Liver (tissue), 9 donors: Measurements from ENCODE around the gene ABCA8. TPM values are rescaled to one million over a fixed set of nuclear protein-coding genes. Genes with fewer than 3 reads are reported as not detected.

Experiments used
- DNase-seq: peaks from one replicate; pipeline ENCODE4 v3.0.0-alpha.2; 2017; ENCODE audit warnings: low spot score
- H3K27ac ChIP-seq, 2 donors: one replicate each; pipeline ENCODE4 v1.7.0; 2013; ENCODE audit warnings: inconsistent platforms in 2 of 2, low read length in 2 of 2, control low read depth in 1 of 2, low read depth in 1 of 2, mild to moderate bottlenecking in 1 of 2
- H3K27me3 ChIP-seq, 4 donors: one replicate each; pipeline versions ENCODE4 v1.6.1 to v1.7.0; 2013; ENCODE audit warnings: low read length in 3 of 4, inconsistent platforms in 1 of 4, mild to moderate bottlenecking in 1 of 4, moderate library complexity in 1 of 4; ENCODE audit not compliant: control insufficient read depth in 4 of 4, insufficient read depth in 4 of 4
- H3K36me3 ChIP-seq, 4 donors: one replicate each; pipeline versions ENCODE4 v1.6.1 to v1.7.0; 2013; ENCODE audit warnings: low read length in 3 of 4, mild to moderate bottlenecking in 3 of 4, low read depth in 1 of 4, moderate library complexity in 1 of 4; ENCODE audit not compliant: control insufficient read depth in 4 of 4, insufficient read depth in 3 of 4
- H3K4me1 ChIP-seq, 4 donors: one replicate each; pipeline versions ENCODE4 v1.6.1 to v1.7.0; 2013; ENCODE audit warnings: low read length in 3 of 4, mild to moderate bottlenecking in 3 of 4, moderate library complexity in 1 of 4; ENCODE audit not compliant: control insufficient read depth in 4 of 4, insufficient read depth in 4 of 4
- H3K4me3 ChIP-seq, 3 donors: one replicate each; pipeline versions ENCODE4 v1.6.1 to v1.7.0; 2013; ENCODE audit warnings: low read length in 3 of 3, control low read depth in 1 of 3, low read depth in 1 of 3, mild to moderate bottlenecking in 1 of 3
- H3K9ac ChIP-seq, 2 donors: one replicate each; pipeline ENCODE4 v1.7.0; 2013; ENCODE audit warnings: low read length in 2 of 2, mild to moderate bottlenecking in 2 of 2, moderate library complexity in 2 of 2, control low read depth in 1 of 2, low read depth in 1 of 2
- H3K9me3 ChIP-seq, 4 donors: one replicate each; pipeline versions ENCODE4 v1.6.1 to v1.7.0; 2013; ENCODE audit warnings: low read length in 3 of 4; ENCODE audit not compliant: control insufficient read depth in 4 of 4
- EGR1 ChIP-seq, 2 donors: IDR thresholded peaks; 2 replicates each; pipeline ENCODE4 v1.6.1; 2016 to 2018; ENCODE audit warnings: antibody characterized with exemption in 2 of 2, low read depth in 2 of 2
- FOXA1 ChIP-seq: IDR thresholded peaks from 2 replicates; pipeline ENCODE4 v1.6.1; 2016; ENCODE audit warnings: antibody characterized with exemption
- FOXA2 ChIP-seq: IDR thresholded peaks from 2 replicates; pipeline ENCODE4 v1.6.1; 2016; ENCODE audit warnings: antibody characterized with exemption
- GABPA ChIP-seq, 2 donors: IDR thresholded peaks in 1 of 2; conservative IDR thresholded peaks in 1 of 2; 2 replicates each; pipeline ENCODE4 v1.6.1; 2016; ENCODE audit warnings: antibody characterized with exemption in 2 of 2, mild to moderate bottlenecking in 1 of 2, moderate library complexity in 1 of 2
- HNF4A ChIP-seq, 2 donors: conservative IDR thresholded peaks; 2 replicates each; pipeline ENCODE4 v1.6.1; 2016; ENCODE audit warnings: antibody characterized with exemption in 2 of 2, mild to moderate bottlenecking in 2 of 2
- HNF4G ChIP-seq: IDR thresholded peaks from 2 replicates; pipeline ENCODE4 v1.6.1; 2016; ENCODE audit warnings: antibody characterized with exemption
- JUND ChIP-seq, 2 donors: IDR thresholded peaks; 2 replicates each; pipeline ENCODE4 v1.6.1; 2016; ENCODE audit warnings: antibody characterized with exemption in 2 of 2
- NR2F2 ChIP-seq: IDR thresholded peaks from 2 replicates; pipeline ENCODE4 v1.6.1; 2016; ENCODE audit warnings: antibody characterized with exemption
- RAD21 ChIP-seq, 2 donors: IDR thresholded peaks; 2 replicates each; pipeline ENCODE4 v1.6.1; 2016; ENCODE audit warnings: antibody characterized with exemption in 2 of 2, mild to moderate bottlenecking in 2 of 2
- RXRA ChIP-seq, 2 donors: IDR thresholded peaks; 2 replicates each; pipeline ENCODE4 v1.6.1; 2017 to 2018; ENCODE audit warnings: antibody characterized with exemption in 2 of 2, mild to moderate bottlenecking in 1 of 2
- SP1 ChIP-seq: IDR thresholded peaks from 2 replicates; pipeline ENCODE4 v1.6.1; 2018; ENCODE audit warnings: antibody characterized with exemption, mild to moderate bottlenecking
- TAF1 ChIP-seq: conservative IDR thresholded peaks from 2 replicates; pipeline ENCODE4 v1.6.1; 2016; ENCODE audit warnings: antibody characterized with exemption, mild to moderate bottlenecking
- YY1 ChIP-seq: IDR thresholded peaks from 2 replicates; pipeline ENCODE4 v1.6.1; 2016; ENCODE audit warnings: antibody characterized with exemption, mild to moderate bottlenecking
- WGBS: extraction: QIAGEN DNeasy Blood & Tissue Kit; methylation state at CpG from one replicate; pipeline ENCODE4 v1.1.7; 2013; 5-methylcytosine and 5-hydroxymethylcytosine counted together
- polyA plus RNA-seq, 2 donors: library from polyadenylated mRNA; stranded (reverse) in 1 of 2; unstranded in 1 of 2; fragments of 200-250 nt in 1 of 2; fragments of >200 nt in 1 of 2; fragmentation: Nextera tagmentation in 1 of 2; extraction: Ambion mirVana in 1 of 2; gene quantifications; one replicate each; pipeline versions ENCODE4 v1.2.1 to v1.2.3, GENCODE V29; 2013 to 2015
- total RNA-seq, 2 donors: library from RNA; depleted of rRNA; stranded (reverse); fragments of >200 nt; gene quantifications; one replicate each; pipeline ENCODE4 v1.2.3, GENCODE V29; 2014
- TF ChIP-seq, protein P1 (sequence below): IDR thresholded peaks from 2 replicates; pipeline ENCODE4 v1.6.1; 2016; ENCODE audit warnings: antibody characterized with exemption, mild to moderate bottlenecking
- TF ChIP-seq, protein P2 (sequence below): IDR thresholded peaks from 2 replicates; pipeline ENCODE4 v1.6.1; 2016; ENCODE audit warnings: antibody characterized with exemption
- TF ChIP-seq, protein P3 (sequence below): IDR thresholded peaks from 2 replicates; pipeline ENCODE4 v1.6.1; 2016; ENCODE audit warnings: antibody characterized with exemption
- TF ChIP-seq, protein P4 (sequence below): fragments of 150-350 bp; IDR thresholded peaks from 2 replicates; pipeline ENCODE4 v1.5.1; 2017; ENCODE audit warnings: improper control_type of control experiment, low read depth, low read length; ENCODE audit not compliant: missing input control
- TF ChIP-seq, protein P5 (sequence below): IDR thresholded peaks from 2 replicates; pipeline ENCODE4 v1.6.1; 2016; ENCODE audit warnings: antibody characterized with exemption
- donor health status: healthy.
- donor health status: healthy.
- donor health status: healthy.
- donor health status: healthy.
- donor health status: healthy.

Gene ABCA8
- total and polyA plus RNA-seq, 4 donors, result 9.3 to 72.2 (median 14.0) TPM

DNA sequence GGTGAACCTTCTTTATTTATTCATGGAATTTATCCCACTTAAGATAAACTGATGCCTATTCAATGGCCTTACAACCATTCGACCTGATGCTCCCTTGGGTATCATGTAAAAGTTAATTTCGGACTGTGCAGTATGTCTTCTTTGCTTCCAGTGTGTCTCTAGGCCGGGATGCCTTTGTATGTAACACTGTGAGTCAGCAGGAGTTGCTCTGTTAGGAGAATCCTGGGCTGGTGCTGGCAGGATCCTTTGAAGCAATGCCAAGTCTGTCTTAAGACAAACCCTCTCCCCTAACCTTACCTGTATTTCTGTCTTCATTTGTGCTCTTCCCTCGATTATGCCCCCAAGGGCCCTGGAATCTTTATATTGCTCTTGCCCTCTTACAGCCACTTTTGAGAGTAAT is 37.9 kb upstream of the ABCA8 start:
- no peak overlapping the region for H3K27ac ChIP-seq
- H3K9me3 ChIP-seq, result no peaks in the 10 kb centered on the region
- H3K4me3 ChIP-seq, result no peak overlapping the region
- H3K9ac ChIP-seq, result no peak overlapping the region
- H3K27me3 ChIP-seq, result no peaks in the 10 kb centered on the region
- no peak for TF ChIP-seq TAF1
- TF ChIP-seq, protein P1, sequence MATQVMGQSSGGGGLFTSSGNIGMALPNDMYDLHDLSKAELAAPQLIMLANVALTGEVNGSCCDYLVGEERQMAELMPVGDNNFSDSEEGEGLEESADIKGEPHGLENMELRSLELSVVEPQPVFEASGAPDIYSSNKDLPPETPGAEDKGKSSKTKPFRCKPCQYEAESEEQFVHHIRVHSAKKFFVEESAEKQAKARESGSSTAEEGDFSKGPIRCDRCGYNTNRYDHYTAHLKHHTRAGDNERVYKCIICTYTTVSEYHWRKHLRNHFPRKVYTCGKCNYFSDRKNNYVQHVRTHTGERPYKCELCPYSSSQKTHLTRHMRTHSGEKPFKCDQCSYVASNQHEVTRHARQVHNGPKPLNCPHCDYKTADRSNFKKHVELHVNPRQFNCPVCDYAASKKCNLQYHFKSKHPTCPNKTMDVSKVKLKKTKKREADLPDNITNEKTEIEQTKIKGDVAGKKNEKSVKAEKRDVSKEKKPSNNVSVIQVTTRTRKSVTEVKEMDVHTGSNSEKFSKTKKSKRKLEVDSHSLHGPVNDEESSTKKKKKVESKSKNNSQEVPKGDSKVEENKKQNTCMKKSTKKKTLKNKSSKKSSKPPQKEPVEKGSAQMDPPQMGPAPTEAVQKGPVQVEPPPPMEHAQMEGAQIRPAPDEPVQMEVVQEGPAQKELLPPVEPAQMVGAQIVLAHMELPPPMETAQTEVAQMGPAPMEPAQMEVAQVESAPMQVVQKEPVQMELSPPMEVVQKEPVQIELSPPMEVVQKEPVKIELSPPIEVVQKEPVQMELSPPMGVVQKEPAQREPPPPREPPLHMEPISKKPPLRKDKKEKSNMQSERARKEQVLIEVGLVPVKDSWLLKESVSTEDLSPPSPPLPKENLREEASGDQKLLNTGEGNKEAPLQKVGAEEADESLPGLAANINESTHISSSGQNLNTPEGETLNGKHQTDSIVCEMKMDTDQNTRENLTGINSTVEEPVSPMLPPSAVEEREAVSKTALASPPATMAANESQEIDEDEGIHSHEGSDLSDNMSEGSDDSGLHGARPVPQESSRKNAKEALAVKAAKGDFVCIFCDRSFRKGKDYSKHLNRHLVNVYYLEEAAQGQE, result no peak
- TF ChIP-seq RXRA (IDR thresholded peaks at IDR 0.05), result no peak
- no peak for TF ChIP-seq FOXA2
- TF ChIP-seq, protein P2, sequence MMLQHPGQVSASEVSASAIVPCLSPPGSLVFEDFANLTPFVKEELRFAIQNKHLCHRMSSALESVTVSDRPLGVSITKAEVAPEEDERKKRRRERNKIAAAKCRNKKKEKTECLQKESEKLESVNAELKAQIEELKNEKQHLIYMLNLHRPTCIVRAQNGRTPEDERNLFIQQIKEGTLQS, result no peak
- TF ChIP-seq EGR1 (IDR thresholded peaks at IDR 0.05; ENCODE audit: low read depth in 2 of 2), result no peak
- no peak for TF ChIP-seq HNF4A (conservative IDR thresholded peaks at IDR 0.05)
- no peak for TF ChIP-seq NR2F2
- TF ChIP-seq, protein P3, sequence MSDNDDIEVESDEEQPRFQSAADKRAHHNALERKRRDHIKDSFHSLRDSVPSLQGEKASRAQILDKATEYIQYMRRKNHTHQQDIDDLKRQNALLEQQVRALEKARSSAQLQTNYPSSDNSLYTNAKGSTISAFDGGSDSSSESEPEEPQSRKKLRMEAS, result no peak
- no peak for TF ChIP-seq FOXA1
- no peak for TF ChIP-seq HNF4G
- no peak for TF ChIP-seq YY1
- no peak for TF ChIP-seq JUND (IDR thresholded peaks at IDR 0.05)
- TF ChIP-seq, protein P4, sequence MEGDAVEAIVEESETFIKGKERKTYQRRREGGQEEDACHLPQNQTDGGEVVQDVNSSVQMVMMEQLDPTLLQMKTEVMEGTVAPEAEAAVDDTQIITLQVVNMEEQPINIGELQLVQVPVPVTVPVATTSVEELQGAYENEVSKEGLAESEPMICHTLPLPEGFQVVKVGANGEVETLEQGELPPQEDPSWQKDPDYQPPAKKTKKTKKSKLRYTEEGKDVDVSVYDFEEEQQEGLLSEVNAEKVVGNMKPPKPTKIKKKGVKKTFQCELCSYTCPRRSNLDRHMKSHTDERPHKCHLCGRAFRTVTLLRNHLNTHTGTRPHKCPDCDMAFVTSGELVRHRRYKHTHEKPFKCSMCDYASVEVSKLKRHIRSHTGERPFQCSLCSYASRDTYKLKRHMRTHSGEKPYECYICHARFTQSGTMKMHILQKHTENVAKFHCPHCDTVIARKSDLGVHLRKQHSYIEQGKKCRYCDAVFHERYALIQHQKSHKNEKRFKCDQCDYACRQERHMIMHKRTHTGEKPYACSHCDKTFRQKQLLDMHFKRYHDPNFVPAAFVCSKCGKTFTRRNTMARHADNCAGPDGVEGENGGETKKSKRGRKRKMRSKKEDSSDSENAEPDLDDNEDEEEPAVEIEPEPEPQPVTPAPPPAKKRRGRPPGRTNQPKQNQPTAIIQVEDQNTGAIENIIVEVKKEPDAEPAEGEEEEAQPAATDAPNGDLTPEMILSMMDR, result no peak
- TF ChIP-seq, protein P5, sequence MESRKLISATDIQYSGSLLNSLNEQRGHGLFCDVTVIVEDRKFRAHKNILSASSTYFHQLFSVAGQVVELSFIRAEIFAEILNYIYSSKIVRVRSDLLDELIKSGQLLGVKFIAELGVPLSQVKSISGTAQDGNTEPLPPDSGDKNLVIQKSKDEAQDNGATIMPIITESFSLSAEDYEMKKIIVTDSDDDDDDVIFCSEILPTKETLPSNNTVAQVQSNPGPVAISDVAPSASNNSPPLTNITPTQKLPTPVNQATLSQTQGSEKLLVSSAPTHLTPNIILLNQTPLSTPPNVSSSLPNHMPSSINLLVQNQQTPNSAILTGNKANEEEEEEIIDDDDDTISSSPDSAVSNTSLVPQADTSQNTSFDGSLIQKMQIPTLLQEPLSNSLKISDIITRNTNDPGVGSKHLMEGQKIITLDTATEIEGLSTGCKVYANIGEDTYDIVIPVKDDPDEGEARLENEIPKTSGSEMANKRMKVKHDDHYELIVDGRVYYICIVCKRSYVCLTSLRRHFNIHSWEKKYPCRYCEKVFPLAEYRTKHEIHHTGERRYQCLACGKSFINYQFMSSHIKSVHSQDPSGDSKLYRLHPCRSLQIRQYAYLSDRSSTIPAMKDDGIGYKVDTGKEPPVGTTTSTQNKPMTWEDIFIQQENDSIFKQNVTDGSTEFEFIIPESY, result no peak
- no peak for TF ChIP-seq GABPA (IDR thresholded peaks at IDR 0.05 in 1 of 2, conservative IDR thresholded peaks at IDR 0.05 in 1 of 2)
- TF ChIP-seq RAD21 (IDR thresholded peaks at IDR 0.05), result no peak
- no peak for TF ChIP-seq SP1
- DNase-seq, result no peak
- no peaks in the 10 kb centered on the region for H3K4me1 ChIP-seq
- peaks cover 0 to 11% (median 5%) of the 10 kb centered on the region in 4 donors for H3K36me3 ChIP-seq
- WGBS, result 86% methylated on average over 4 of the region's 4 CpGs
